Hematopoietic multipotent progenitor cell treated with erythropoietin and hydrocortisone succinate and interleukin-3 and kit ligand, for 6 days (in vitro differentiated cells): Measurements from ENCODE around the gene RAB3C.
"Not testable (repeated sequence)": the region's sequence is repeated elsewhere in the genome, so short reads cannot be mapped to it uniquely, and the experiment has no call there.

Experiments used
- DNase-seq: peaks from one replicate; pipeline ENCODE4 v3.0.0-alpha.2; 2015

The RAB3C gene

GRCh38 chr5:58680503-58680902, 97.6 kb downstream of the RAB3C start:
- DNase-seq: no peak

- no peak for DNase-seq
Measured at GRCh38 chr5:58681943-58682342, 99.1 kb downstream of the RAB3C start.

DNA sequence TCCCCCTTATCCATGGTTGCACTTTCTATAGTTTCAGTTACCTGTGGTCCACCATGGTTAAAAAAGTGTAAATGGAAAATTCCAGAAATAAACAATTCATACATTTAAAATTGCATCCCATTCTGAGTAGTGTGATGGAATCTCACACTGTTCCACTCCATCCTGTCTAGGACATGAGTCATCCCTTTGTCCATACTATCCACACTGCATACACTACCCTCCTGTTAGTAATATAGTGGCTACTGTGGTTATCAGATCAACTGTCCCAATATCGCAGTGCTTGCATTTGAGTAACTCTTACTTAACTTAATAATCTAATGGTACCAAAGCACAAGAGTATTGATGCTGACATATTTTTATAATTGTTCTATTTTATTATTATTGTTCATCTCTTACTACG, 100.7 kb downstream of the RAB3C start:
- no peak for DNase-seq

GRCh38 chr5:58687079-58687478, 104.2 kb downstream of the RAB3C start:
- no peak for DNase-seq

DNA sequence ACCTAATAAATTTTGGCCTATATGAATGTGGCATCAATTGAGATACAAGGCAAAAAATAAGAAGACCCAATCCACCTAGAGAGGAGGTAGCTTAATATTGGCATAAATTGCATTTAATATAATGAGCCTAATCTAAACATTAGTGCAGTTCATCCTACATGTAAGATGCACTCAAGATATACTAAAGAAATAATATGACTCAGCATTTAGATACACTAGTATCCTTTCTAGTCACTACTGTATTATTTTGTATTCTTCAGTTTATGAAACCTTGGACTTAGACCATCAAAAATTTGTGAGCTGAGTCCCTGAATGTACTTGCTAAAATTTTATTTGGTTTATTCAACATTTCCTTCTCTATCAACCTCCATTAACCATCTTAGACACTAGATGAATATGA, 104.7 kb downstream of the RAB3C start:
- DNase-seq: no peak

GRCh38 chr5:58699088-58699761, 116.3 kb downstream of the RAB3C start:
- DNase-seq: not testable (repeated sequence)

GRCh38 chr5:58699762-58700118, 116.9 kb downstream of the RAB3C start:
- DNase-seq: no peak

DNA sequence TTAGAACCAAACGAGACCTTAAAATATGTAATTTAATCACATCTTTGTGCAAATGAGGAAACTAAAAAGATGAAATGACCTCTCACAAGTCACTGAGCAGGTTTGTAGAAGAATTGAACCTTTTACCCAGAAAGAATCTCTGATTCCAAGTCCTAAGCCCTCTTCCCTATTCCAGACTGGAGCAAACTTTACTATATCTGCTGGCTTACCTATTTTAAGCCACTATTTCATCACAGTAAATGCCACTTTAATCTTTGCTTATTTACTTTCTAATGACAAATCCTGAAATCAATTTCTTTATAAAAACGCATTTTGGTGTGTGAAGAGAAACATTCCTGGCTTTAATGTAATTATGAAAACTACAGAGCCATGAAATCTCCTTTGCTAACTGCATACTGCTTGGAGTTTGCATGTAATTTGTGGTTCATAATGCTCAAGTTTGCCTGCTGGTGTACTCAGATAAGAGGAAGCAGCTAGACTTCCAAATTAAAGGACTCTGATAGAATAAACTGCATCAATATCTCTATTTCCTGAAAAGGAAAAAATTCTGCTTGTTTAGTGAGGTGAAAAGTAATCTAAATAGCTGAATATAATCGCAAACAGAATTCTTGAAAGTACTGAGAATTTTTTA, 121.2 kb downstream of the RAB3C start:
- DNase-seq: peak; percentile 62

DNA sequence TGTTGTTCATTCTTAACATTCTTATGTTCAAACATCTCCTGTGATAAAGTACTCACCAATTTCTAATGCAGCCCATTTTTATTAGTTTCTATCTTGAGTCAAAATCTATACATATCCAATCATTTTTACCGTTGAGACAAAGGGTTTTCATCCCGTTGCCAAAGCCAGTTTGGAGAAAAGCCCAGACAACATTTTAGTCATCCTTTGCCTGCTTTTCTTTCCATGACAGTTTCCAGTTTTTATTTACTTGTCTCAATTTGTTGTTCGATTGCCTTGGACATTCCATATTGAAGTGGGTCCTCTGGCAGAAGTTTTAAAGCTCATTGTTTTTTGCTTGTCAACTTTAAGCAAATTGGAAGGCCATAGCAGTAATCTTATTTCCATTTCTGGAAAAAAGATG, 123.9 kb downstream of the RAB3C start:
- no peak for DNase-seq

DNA sequence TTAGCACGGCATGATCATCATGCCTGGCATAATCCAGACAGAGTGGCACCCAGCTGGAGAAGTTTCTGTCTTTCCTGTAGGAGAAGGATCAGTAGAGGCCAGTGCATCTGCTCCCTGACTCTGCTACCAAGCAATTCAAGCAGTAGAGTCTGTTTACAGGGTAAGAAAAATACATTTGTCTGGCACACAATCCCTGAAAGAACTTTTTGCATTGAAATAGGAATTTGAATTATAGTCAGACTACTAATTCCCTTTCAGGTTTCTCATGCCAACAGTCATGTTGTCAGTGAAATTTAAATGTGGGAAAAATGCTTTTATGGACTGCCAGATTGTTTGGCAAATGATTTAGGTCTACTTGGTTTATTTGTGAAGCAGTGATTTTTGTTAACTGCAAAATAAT, 125.6 kb downstream of the RAB3C start:
- no peak for DNase-seq

GRCh38 chr5:58710425-58710824, 127.5 kb downstream of the RAB3C start:
- not testable (repeated sequence) for DNase-seq

DNA sequence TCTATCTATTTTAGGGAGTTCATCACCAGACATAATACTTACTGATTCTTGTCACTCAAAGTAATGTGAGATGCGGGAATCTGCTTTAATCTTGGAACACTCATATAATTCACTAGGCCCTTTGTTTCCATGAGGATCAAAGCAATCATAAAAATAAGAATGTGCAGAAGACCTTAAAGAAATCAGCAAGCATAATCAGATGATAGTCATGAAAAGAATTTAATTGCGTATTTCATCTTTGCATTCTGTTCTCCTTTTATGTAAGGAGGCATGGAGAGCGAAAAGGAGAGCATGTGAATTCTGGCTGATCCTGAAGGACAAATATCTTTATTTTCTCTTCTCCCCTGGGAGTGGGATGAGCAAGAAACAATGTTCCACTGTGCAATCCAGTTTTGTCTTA, 128.0 kb downstream of the RAB3C start:
- no peak for DNase-seq

DNA sequence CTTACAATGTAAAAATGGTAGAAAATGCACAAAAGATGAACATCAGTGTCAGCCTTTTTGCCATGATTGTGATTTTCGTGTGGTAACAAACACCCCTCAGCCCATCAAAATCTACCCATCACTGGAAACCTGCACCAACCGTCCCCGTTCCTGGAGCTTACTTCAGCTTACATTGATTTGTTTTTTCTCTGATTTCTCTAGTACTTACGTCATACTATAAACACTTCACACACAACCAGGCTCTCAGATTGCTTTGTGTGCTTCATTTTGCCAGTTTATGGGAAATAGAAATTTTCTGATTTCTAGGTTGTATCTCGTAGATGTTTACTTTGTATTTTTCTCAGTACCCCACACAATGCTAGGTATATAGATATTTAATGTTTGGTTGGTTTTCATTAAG, 129.1 kb downstream of the RAB3C start:
- DNase-seq: no peak

DNA sequence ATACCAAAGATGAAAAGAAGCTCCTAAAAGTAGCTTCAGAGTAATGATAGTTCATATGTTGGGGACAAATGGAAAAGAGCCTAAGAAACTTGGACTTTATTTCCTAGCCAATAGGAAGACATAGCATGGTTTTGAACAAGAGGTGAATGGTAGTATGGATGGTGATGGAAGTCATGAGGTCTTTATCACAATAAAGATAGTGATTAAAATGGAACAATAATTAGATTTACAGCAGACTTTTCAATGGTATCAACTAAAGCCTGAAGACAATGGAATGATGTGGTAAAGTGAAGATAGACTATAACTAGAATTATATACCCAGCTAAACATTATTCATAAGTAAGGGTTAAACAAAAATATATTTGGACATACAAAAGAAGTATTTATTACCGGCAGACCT, 131.2 kb downstream of the RAB3C start:
- DNase-seq: no peak

- no peak for DNase-seq
Measured at GRCh38 chr5:58715997-58716656, 133.3 kb downstream of the RAB3C start.

DNA sequence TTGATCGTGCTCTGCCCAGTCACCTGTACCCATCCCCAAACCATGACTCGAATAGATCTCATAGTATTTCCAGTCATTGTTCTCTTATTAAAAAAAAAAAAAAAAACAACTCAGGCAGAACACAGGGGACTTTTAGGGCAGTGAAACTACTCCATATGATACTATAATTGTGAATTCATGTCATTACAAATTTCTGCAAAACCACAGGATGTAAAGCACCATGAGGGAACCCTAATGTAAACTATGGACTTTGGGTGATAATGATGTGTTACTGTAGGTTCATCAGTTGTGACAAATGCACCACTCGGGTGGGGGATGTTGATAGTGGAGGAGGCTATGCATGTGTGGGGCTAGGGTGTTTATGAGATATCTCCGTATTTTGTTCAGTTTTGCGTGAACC, 133.8 kb downstream of the RAB3C start:
- no peak for DNase-seq

DNA sequence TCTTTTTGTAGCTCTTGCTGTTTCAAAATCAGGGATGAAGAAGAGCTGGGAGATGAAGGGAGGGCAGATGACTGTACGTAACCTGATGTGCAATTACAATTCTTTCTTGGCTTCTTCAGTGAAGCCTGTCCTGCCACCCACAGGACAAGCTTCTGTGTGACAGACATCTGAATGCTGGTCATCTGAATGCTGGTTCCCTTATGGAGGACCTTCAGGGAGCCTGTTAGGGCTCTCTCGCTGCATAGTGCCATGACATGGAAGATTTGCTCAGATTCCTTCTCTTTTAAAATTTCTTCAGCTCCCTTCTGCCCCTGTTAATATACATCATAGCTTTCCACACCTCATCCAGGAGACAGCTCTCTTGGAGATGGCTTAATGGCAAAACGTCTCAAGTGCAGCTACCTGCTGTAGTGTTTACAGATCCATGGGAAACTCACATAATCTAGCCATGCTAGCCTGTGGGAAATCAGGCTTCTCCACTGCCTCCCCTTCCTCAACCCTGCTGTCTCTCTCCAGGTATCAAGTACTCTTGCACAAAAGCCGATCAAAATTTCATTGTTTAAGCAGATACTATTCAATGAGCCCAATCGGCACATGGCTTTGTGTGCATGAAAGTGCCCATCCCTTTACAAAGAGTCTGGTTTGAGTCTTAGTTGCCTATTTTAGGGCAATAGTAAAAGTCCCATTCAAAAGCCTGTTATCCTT, 134.6 kb downstream of the RAB3C start:
- no peak for DNase-seq

DNA sequence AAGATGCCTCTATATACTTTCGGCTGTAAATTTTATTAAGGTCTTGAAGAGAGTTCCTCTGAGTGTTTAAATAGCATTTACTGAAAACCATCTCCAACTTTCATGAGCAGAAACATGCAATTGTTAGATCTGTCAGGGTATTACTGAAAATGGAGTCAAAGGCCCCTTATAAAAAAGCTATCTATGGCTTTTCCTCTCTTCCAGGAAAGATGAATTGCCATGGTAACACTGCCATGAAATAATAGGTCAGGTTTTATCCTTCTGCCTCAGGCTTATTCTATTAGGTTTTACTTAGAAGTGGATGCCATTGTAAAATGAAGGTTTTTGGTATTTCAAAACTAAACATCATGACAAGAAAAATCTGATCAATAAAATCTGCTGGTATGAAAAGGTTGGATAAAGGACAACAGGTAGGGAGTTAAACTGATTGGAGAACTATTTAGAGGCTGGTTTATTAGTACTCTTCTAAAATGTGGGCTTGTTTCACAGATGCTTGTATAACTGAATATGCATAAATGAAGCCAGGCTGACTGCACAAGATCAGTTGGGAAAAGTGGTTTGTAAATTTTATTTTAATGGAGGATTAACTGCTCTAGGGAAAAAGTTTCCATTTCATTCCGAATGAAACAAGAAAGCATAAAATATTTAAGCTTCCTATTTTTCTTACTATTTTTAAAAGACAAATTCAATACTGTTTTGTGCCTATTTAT, 135.5 kb downstream of the RAB3C start:
- DNase-seq: no peak

DNA sequence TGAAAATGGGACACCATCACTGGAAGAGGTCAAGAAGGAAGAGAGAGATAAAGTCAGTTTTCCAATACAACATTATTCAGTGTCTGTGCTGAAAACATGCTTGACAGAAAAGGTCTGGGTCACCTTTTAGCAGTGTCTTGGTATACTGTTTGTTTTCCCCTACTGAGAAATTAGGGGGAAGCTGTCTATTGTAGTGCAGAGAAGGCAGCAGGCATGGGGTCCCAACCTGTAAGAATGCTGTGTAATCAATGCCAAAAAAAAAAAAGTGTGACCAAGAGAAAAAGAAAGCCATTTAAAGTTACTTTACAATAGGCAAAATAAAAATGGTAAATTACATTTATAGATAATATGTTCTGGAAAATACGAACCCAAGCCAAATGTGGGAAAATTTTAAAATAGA, 139.3 kb downstream of the RAB3C start:
- DNase-seq: no peak

DNA sequence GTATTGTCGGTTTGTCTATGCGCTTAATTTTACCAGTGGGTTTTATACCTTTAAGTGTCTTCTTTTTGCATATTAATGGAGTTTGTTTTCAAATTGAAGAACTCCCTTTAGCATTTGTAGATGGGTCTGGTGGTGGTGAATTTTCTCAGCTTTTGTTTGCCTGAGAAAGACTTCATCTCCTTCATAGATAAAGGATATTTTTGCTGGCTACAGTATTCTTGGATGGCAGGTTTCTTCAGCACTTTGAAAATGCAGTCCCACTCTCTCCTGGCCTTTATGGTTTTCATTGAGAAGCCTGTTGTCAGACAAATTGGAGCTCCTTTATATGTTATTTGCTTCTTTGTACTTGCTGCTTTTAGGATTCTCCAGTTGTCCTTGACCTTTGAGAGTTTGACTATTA, 142.1 kb downstream of the RAB3C start:
- DNase-seq: no peak

GRCh38 chr5:58731641-58732040, 148.8 kb downstream of the RAB3C start:
- no peak for DNase-seq

- DNase-seq: no peak
Measured at GRCh38 chr5:58735637-58736036, 152.8 kb downstream of the RAB3C start.

GRCh38 chr5:58736214-58736613, 153.3 kb downstream of the RAB3C start:
- no peak for DNase-seq
